GM12873 (cell line): ENCODE results near the gene GPS1.

ENCODE experiments used
- TF ChIP-seq, protein P1 (sequence below): IDR thresholded peaks from 2 replicates; pipeline ENCODE4 v1.5.1; 2012; ENCODE audit warnings: low read depth, mild to moderate bottlenecking, moderate library complexity, low read length, control low read depth; ENCODE audit not compliant: insufficient read depth; ENCODE audit errors: missing control alignments

GPS1 gene

DNA sequence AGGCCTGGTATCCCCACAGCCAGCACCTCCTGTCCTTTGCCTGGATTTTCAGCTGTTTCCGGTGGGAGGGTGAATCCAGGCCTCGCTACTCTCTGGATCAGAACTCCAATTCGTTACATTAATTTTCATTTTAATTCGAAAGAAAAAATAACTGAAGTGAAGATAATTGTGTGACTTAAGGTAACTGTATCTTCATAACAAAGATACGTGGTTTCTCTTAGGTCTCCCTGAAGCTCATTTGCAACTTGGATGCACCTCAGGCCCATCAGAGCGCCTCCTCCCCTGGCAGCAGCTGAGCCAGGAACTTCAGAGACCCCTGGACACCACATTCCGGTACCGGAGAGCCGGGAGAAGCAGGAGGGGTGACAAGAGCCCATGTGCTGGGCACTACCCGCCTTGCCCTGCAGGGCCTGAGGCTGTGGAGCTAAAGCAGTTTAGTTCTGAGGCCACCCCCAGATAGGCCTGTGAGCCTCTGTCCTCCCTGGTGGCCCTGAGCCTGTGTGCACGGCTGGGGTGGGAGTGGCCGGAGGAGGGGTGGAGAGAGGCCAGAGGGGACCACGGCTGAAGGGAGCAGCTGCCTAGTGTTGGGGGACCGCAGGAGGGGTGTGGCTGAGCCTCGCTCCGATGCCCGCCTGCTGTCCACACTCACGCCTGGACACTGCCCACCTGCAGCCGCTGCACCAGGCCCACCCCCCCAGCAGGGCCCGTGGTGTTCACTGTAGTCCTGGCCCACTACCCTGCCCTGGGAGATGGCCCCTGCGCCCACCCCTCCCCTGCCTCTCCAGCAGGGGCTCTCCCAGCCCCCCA is 25.3 kb downstream of the GPS1 start:
- TF ChIP-seq, protein P1, sequence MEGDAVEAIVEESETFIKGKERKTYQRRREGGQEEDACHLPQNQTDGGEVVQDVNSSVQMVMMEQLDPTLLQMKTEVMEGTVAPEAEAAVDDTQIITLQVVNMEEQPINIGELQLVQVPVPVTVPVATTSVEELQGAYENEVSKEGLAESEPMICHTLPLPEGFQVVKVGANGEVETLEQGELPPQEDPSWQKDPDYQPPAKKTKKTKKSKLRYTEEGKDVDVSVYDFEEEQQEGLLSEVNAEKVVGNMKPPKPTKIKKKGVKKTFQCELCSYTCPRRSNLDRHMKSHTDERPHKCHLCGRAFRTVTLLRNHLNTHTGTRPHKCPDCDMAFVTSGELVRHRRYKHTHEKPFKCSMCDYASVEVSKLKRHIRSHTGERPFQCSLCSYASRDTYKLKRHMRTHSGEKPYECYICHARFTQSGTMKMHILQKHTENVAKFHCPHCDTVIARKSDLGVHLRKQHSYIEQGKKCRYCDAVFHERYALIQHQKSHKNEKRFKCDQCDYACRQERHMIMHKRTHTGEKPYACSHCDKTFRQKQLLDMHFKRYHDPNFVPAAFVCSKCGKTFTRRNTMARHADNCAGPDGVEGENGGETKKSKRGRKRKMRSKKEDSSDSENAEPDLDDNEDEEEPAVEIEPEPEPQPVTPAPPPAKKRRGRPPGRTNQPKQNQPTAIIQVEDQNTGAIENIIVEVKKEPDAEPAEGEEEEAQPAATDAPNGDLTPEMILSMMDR: no peak

DNA sequence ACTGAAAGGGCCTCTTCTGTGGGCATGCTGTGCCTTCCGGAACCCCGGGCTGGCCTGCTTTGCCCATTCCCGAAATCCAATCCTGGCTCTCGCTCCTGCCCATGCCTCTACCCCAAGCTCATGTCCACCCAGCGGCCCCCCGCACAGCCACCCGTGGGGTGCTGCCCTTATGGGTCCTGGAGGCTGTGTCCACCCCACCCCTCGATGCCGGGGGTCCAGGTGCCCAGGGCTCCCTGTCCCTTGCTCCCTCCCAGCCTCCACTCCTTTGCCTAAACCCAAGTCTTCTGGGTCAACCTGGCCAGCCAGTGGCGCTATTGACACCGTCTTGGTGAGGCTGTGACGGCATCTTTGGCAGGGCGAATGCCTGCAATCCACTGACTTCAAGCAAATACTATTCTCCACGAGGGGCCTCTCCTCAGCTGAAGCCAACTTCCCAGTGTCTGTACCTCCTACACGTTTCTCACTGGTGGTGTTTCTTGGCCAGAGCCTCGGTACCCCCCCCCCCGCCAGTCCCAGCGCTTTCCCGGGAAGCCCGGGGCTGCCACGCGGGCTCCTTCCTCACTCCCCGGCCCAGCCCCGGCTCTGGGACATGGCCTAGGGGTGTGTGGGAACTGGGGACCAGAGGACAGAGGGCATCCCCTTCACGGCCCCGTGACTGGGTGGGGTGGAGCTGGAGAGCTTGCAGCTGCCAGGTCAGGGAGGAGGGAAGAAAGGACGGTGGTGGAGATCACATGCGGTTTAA is 26.1 kb downstream of the GPS1 start:
- TF ChIP-seq, protein P1: no peak

DNA sequence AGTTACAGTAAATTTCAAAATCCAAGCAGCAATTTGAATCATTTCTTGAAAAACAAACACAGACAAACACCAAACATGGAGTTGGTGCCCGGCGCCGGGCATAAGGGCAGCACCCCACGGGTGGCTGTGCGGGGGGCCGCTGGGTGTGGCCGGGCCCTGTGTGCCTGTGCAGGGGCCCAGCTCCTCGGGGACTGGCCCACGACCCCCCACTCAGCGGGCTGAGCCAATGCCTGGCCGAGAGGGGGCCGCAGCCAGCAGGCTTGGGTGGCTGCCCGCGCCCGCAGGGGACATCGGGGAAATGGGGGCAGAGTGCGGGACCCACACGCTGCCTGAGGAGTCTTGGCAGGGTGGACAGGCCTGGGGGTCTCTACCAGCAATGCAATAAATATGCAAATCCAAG is 26.7 kb downstream of the GPS1 start:
- TF ChIP-seq, protein P1: no peak

DNA sequence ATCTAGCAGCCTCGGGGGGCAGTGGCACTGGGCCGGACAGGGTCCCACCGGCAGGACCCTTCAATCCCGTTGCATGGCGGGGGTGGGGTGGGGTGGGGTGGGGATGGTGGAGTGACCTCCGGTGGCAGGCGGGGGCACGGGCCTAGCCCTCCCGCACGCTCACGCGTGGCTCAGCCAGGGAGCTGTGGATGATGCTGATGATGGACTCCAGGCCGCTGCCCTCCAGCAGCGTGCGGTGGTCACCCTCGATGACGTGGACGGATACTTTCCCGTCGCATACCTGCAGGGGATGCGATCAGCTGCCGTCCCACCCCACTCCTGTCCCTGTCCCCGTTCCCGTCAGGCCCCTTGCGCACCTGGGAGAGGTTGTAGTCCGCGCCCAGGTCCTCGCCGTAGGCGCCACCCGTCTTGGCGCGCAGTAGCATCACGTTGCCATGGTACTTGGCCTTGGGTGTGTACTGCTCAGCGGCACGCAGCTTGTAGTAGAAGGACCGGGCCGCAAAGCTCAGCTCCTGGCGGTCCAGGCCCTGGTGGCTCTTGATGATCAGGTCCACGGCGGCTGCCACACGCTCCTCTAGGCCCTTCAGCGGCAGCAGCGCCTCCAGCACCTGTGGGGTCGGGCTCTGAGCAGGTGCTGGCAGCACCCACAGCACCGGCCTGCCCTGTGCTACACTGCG is 27.4 kb downstream of the GPS1 start:
- TF ChIP-seq, protein P1: no peak

DNA sequence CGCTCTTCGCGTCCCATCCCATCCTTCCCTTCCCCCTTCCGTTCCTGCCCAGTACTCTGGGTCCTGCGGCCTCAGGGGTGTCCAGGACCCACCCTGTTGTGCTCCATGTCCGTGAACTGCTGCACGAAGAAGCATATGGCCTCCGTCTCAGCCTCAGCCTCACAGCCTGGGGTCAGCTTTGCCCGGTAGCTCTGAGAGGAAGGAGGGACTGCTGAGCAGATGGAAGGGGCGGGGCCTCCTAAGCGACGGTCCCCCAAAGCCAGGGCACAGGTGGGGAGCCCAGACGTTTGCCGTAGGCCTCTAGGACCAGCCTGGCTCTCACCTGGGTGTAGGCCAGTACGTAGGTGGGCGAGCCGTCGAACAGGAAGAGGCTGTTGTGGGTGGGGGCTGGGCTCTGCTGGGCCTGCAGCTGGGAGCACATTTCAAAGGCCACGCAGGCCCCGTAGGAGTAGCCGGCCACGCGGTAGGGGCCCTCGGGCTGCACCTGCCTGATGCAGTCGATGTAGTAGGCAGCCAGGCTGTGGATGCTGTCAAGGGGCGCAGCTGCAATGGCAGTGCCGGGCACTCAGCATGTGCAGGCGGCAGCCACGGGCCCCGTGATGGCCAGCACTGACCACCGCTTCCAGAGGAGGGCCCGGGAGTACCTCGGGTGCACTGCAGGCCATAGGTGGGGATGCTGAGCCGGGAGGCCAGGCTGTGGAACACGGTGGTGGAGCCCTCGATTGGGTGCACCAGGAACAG is 28.5 kb downstream of the GPS1 start:
- TF ChIP-seq, protein P1: no peak

DNA sequence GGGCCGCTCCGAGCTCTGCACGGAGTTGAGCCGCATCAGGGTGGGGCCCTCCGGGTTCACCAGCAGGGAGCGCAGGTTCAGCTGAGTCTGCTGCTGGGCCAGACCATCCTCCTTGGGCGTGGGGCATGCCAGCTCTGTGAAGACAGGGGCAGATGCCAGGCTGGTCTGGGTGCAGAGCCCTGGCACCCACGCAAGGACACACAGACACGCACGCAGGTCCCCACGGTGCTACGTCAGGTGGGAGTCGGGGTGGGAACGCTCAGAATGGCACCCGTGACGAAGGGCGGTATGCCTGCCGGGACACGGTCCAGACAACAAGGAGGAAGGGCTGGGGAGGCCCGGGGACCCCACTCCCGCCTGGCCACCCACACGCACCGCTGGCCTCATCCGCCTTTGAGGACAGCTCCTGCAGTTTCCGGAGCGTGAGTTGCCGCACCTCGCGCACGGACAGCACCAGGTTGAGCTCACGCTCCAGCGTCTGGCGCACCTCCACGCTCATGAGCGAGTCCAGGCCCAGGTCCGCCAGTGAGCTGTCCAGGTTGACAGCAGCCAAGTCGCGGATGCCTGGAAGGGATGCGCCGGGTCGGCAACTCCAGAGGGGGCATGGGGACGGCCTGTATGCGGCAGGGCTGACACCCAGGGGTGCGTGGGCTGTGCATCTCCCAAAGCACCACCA is 29.2 kb downstream of the GPS1 start:
- TF ChIP-seq, protein P1: no peak
